Fibroblast of lung (primary cell): ENCODE measurements around the gene CLINT1. TPM values are rescaled to one million over a fixed set of nuclear protein-coding genes. Genes with fewer than 3 reads are reported as not detected.

Experiments used
- DNase-seq, 2 donors: peaks; one replicate each; pipeline versions ENCODE4 v3.0.0 to v3.0.0-alpha.2; 2010; ENCODE audit warnings: low read depth in 2 of 2
- H2AFZ ChIP-seq: 2 replicates; pipeline ENCODE4 v1.5.1; 2012; ENCODE audit warnings: low read length, control low read depth, inconsistent platforms
- H3K27ac ChIP-seq: 2 replicates; pipeline ENCODE4 v1.5.1; 2011; ENCODE audit warnings: low read length, control low read depth; ENCODE audit not compliant: insufficient read depth
- H3K27me3 ChIP-seq: 2 replicates; pipeline ENCODE4 v1.5.1; 2011; ENCODE audit warnings: mild to moderate bottlenecking, low read length; ENCODE audit not compliant: control insufficient read depth, insufficient read depth
- H3K36me3 ChIP-seq: 2 replicates; pipeline ENCODE4 v1.5.1; 2011; ENCODE audit warnings: low read length; ENCODE audit not compliant: control insufficient read depth, insufficient read depth
- H3K4me1 ChIP-seq: 2 replicates; pipeline ENCODE4 v1.5.1; 2011; ENCODE audit warnings: low read length; ENCODE audit not compliant: control insufficient read depth, insufficient read depth; ENCODE audit errors: extremely low read depth
- H3K4me2 ChIP-seq: 2 replicates; pipeline ENCODE4 v1.5.1; 2011; ENCODE audit warnings: low read length, control low read depth; ENCODE audit not compliant: insufficient read depth; ENCODE audit errors: extremely low read depth
- H3K4me3 ChIP-seq, 4 experiments: fragments of 200-600 bp in 1 of 4; sonication (generic) in 1 of 4; replicated peaks in 1 of 4; 2 replicates each; pipeline ENCODE4 v1.5.1; 2011 to 2016; ENCODE audit warnings: low read length in 4 of 4, low read depth in 3 of 4, mild to moderate bottlenecking in 3 of 4, control low read depth in 2 of 4, inconsistent platforms in 1 of 4, mixed read lengths in 1 of 4; ENCODE audit not compliant: insufficient read depth in 1 of 4; ENCODE audit errors: control extremely low read depth in 1 of 4
- H3K79me2 ChIP-seq: 2 replicates; pipeline ENCODE4 v1.5.1; 2012; ENCODE audit warnings: mild to moderate bottlenecking, low read length, inconsistent platforms; ENCODE audit not compliant: control insufficient read depth, insufficient read depth
- H3K9ac ChIP-seq: 2 replicates; pipeline ENCODE4 v1.5.1; 2011; ENCODE audit warnings: mild to moderate bottlenecking, low read length, control low read depth; ENCODE audit not compliant: insufficient read depth
- H3K9me3 ChIP-seq: 2 replicates; pipeline ENCODE4 v1.5.1; 2012; ENCODE audit warnings: low read depth, low read length; ENCODE audit not compliant: control insufficient read depth, insufficient read depth
- H4K20me1 ChIP-seq: 2 replicates; pipeline ENCODE4 v1.5.1; 2011; ENCODE audit warnings: low read length; ENCODE audit not compliant: control insufficient read depth, insufficient read depth; ENCODE audit errors: extremely low read depth
- CTCF ChIP-seq, 2 donors: IDR thresholded peaks in 1 of 2; conservative IDR thresholded peaks in 1 of 2; 1 replicate in 1 of 2; 2 replicates in 1 of 2; pipeline ENCODE4 v1.5.1; 2011 to 2012; ENCODE audit warnings: low read length in 2 of 2, control low read depth in 1 of 2, inconsistent platforms in 1 of 2, low read depth in 1 of 2, mild to moderate bottlenecking in 1 of 2
- EZH2 ChIP-seq: IDR thresholded peaks from 2 replicates; pipeline ENCODE4 v1.5.1; 2012; ENCODE audit warnings: low read length, control low read depth, mild to moderate bottlenecking; ENCODE audit errors: missing control alignments
- polyA plus RNA-seq, 2 donors: library from polyadenylated mRNA; depleted of rRNA in 1 of 2; stranded (reverse) in 1 of 2; unstranded in 1 of 2; fragments of >200 nt; gene quantifications; 2 replicates each; pipeline ENCODE4 v1.2.1, GENCODE V29; 2011 to 2012; ENCODE audit warnings: missing spikeins in 1 of 2
- total RNA-seq: library from RNA; depleted of rRNA; stranded (reverse); fragments of >200 nt; gene quantifications from 2 replicates; pipeline ENCODE4 v1.2.1, GENCODE V29; 2014

CLINT1 gene
- total and polyA plus RNA-seq, 2 donors (not counting 1 experiment from before 2014, with no cell fraction given) = 82.4 to 99.0 TPM

GRCh38 chr5:157772127-157772526 is 86.8 kb downstream of the CLINT1 start:
- H3K79me2 ChIP-seq = no peaks in the 10 kb centered on the region
- no peak overlapping the region for H3K9ac ChIP-seq
- no peaks in the 10 kb centered on the region for H3K36me3 ChIP-seq
- no peak overlapping the region for H3K4me2 ChIP-seq
- H4K20me1 ChIP-seq = no peaks in the 10 kb centered on the region
- DNase-seq = no peak
- TF ChIP-seq CTCF (conservative IDR thresholded peaks at IDR 0.05 in 1 of 2, IDR thresholded peaks at IDR 0.05 in 1 of 2; ENCODE audit: low read depth in 1 of 2, low read length in 2 of 2) = no peak
- TF ChIP-seq EZH2 = no peak
- no peaks in the 10 kb centered on the region for H3K27me3 ChIP-seq
- no peak overlapping the region for H2AFZ ChIP-seq
- no peaks in the 10 kb centered on the region for H3K9me3 ChIP-seq
- H3K27ac ChIP-seq = no peak overlapping the region
- peaks cover 2% of the 10 kb centered on the region for H3K4me1 ChIP-seq
- H3K4me3 ChIP-seq = no peak overlapping the region

GRCh38 chr5:157770665-157771064 is 88.3 kb downstream of the CLINT1 start:
- Histone ChIP-seq H3K36me3 (no peaks in the 10 kb centered on the region), H3K4me2 (no peak overlapping the region), H3K9ac (no peak overlapping the region), H3K27me3 (no peaks in the 10 kb centered on the region), H3K4me1 (peaks cover 2% of the 10 kb centered on the region), H3K27ac (no peak overlapping the region), H3K79me2 (no peaks in the 10 kb centered on the region), H3K9me3 (no peaks in the 10 kb centered on the region), H3K4me3 (no peak overlapping the region), H4K20me1 (no peaks in the 10 kb centered on the region), H2AFZ (no peak overlapping the region)
- no peak for DNase-seq
- no peak for TF ChIP-seq EZH2
- TF ChIP-seq CTCF (conservative IDR thresholded peaks at IDR 0.05 in 1 of 2, IDR thresholded peaks at IDR 0.05 in 1 of 2; ENCODE audit: low read depth in 1 of 2, low read length in 2 of 2) = no peak

GRCh38 chr5:157767689-157768088 is 91.3 kb downstream of the CLINT1 start:
- no peak overlapping the region for H2AFZ ChIP-seq
- H3K9me3 ChIP-seq = no peaks in the 10 kb centered on the region
- H3K9ac ChIP-seq = no peak overlapping the region
- no peaks in the 10 kb centered on the region for H4K20me1 ChIP-seq
- no peak overlapping the region for H3K27ac ChIP-seq
- no peak overlapping the region for H3K4me2 ChIP-seq
- H3K4me3 ChIP-seq = no peak overlapping the region
- TF ChIP-seq CTCF (conservative IDR thresholded peaks at IDR 0.05 in 1 of 2, IDR thresholded peaks at IDR 0.05 in 1 of 2; ENCODE audit: low read depth in 1 of 2, low read length in 2 of 2) = no peak
- TF ChIP-seq EZH2 = no peak
- H3K27me3 ChIP-seq = no peaks in the 10 kb centered on the region
- DNase-seq = no peak
- no peaks in the 10 kb centered on the region for H3K79me2 ChIP-seq
- H3K4me1 ChIP-seq = peaks cover 2% of the 10 kb centered on the region
- H3K36me3 ChIP-seq = no peaks in the 10 kb centered on the region
